GM12872 (cell line): Measurements from ENCODE around the gene CD55.

ENCODE experiments used
- TF ChIP-seq, protein P1 (sequence below): IDR thresholded peaks from 3 replicates; pipeline ENCODE4 v1.5.1; 2011; ENCODE audit warnings: low read depth, mild to moderate bottlenecking, low read length, moderate library complexity; ENCODE audit not compliant: insufficient read depth

CD55 gene, protein sequence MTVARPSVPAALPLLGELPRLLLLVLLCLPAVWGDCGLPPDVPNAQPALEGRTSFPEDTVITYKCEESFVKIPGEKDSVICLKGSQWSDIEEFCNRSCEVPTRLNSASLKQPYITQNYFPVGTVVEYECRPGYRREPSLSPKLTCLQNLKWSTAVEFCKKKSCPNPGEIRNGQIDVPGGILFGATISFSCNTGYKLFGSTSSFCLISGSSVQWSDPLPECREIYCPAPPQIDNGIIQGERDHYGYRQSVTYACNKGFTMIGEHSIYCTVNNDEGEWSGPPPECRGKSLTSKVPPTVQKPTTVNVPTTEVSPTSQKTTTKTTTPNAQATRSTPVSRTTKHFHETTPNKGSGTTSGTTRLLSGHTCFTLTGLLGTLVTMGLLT

DNA sequence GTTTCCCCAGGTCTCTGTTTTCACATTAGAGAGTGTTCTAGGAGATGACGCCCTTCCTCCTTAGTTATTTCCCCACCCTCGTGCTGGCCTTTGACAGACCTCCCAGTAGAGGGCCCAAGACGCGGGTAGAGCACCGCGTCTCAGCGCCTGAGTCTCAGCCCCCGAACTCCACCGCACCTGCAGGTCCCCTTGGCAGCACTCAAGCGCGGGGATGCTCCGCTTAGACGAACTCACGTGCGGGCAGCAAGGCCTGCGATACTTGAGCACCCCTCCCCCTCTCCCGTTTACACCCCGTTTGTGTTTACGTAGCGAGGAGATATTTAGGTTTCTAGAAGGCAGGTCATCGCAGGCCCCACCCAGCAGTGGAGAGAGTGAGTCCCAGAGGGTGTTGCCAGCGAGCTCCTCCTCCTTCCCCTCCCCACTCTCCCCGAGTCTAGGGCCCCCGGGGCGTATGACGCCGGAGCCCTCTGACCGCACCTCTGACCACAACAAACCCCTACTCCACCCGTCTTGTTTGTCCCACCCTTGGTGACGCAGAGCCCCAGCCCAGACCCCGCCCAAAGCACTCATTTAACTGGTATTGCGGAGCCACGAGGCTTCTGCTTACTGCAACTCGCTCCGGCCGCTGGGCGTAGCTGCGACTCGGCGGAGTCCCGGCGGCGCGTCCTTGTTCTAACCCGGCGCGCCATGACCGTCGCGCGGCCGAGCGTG, at the start of gene CD55:
CD55 (plus strand) TSS at position 600 of the 711 bp plus-strand sequence; CDS start at position 688, 88 bp downstream.
- TF ChIP-seq, protein P1, sequence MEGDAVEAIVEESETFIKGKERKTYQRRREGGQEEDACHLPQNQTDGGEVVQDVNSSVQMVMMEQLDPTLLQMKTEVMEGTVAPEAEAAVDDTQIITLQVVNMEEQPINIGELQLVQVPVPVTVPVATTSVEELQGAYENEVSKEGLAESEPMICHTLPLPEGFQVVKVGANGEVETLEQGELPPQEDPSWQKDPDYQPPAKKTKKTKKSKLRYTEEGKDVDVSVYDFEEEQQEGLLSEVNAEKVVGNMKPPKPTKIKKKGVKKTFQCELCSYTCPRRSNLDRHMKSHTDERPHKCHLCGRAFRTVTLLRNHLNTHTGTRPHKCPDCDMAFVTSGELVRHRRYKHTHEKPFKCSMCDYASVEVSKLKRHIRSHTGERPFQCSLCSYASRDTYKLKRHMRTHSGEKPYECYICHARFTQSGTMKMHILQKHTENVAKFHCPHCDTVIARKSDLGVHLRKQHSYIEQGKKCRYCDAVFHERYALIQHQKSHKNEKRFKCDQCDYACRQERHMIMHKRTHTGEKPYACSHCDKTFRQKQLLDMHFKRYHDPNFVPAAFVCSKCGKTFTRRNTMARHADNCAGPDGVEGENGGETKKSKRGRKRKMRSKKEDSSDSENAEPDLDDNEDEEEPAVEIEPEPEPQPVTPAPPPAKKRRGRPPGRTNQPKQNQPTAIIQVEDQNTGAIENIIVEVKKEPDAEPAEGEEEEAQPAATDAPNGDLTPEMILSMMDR, result peak; percentile 36; the same call in 1 of the 3 replicates

DNA sequence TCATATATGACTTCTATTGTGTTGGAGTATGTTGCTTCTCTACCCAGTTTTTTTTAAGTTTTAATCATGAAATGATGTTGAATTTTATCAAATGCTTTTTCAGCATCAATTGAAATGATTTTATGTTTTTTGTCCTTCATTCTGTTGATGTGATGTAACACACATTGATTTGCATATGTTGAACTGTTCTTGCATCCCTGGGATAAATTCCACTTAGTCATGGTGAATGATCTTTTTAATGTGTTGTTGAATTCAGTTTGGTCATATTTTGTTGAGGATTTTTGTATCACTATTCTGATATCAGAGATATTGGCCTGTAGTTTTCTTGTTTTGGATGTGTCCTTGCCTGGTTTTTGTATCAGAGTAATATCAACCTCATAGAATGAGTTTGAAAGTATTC, 46.6 kb upstream of the CD55 start:
- TF ChIP-seq, protein P1, result no peak

DNA sequence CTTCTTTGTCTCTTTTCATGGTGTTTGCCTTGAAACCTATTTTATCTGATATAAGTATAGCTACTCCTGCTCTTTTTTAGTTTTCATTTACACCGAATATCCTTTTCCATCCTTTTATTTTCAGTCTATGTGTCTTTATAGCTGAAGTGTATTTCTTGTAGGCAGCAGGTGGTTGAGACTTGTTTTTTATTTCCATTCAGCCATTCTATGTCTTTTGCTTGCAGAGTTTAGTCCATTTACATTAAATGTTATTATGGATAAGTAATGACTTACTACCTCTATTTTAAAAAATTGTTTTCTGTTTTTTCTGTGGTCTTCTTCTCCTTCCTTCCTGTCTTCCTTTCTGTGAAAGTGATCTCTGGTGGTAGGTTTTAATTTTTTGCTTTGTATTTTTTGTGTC, 45.0 kb upstream of the CD55 start:
- TF ChIP-seq, protein P1, result no peak

DNA sequence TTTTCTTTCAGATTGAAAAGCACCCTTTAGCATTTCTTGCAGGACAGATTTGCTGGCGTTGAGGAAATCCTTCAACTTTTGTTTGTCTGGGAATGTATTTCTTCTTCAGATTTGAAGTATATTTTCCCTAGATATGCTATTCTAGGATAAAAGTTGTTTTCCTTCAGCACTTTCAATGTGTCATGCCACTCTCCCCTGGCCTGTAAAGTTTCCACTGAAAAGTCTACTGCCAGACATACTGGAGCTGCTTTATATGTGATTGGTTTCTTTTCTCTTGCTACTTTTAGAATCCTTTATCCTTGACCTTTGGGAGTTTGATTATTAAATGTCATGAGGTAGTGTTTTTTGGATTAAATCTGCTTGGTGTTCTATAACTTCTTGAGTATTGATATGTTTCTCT, 44.2 kb upstream of the CD55 start:
- TF ChIP-seq, protein P1, result no peak

DNA sequence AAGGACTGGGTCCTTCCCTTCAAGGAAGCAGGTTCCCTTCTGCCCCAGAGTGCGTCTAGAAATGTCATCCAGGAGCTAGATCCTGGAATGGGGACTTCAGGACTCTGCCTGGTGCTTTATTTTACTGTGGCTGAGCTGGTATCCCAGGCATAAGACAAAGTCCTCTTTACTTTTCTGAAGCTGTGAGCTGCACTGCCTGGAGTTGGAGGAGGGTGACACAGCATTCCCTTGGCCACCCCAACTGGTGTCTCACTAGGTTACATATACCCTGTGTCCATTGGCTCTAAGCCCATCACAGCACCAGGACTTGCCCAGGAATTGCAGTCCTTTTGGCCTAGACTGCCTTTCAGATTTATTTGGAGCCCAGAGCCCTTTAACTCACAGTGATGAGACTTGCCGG, 41.8 kb upstream of the CD55 start:
- TF ChIP-seq, protein P1, result no peak

DNA sequence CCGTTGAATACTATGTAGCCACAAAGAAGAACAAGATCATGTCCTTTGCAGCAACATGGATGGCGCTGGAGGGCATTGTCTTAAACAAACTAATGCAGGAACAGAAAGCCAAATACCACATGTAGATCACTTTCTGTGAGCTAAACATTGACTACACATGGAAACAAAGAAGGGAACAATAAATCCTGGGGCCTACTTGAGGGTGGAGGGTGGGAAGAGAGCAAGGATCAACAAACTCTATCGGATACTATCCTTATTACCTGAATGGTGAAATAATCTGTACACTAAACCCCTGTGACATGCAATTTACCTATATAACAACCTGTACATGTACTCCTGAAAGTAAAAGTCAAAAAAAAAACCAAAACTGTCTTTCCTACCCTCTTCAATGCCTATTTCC, 40.8 kb upstream of the CD55 start:
- TF ChIP-seq, protein P1, result no peak

DNA sequence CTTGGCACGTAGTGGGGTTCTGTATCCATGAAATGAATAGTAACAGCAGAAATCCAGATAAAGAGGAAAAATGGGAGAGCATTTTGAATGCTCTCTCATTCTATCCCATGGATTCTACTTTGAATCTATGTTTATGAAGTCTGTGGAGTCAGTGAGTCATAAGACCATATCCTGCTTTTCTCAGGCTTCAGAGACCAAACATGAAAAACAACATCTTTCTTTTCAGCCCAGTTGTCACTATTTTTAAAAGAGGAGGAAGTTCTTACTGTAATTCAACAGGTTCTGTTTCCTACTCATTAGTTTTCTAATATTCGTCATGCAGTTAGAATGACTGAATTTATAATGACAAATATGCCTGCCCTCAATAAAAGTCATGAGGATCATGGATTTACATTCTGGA, 39.4 kb upstream of the CD55 start:
- TF ChIP-seq, protein P1, result no peak
